ENCODE data around the gene TULP3. TPM values are rescaled to one million over a fixed set of nuclear protein-coding genes. Genes with fewer than 3 reads are reported as not detected.

Gene TULP3
- total RNA-seq, 3 donors from 2014 or later, result 18.6 to 22.6 (median 20.8) TPM

- TF ChIP-seq POLR2AphosphoS5 (IDR thresholded peaks at IDR 0.05), result no peak
- no peak for TF ChIP-seq CTCF (IDR thresholded peaks at IDR 0.05)
- TF ChIP-seq POLR2A (IDR thresholded peaks at IDR 0.05), result no peak
- Histone ChIP-seq H3K27ac (no peak overlapping the region), H3K27me3 (no peaks in the 10 kb centered on the region), H3K4me1 (no peaks in the 10 kb centered on the region), H3K9me3 (no peaks in the 10 kb centered on the region), H3K4me3 (no peak overlapping the region), H3K36me3 (no peaks in the 10 kb centered on the region)
- intact Hi-C loops (cut with DNase I; ENCODE audit: low total_unique reads), result no loop called here
- DNase-seq (ENCODE audit: low spot score in 2 of 2), result no peak
Observed at GRCh38 chr12:2904260-2904659, 13.6 kb downstream of the TULP3 start.

- no peak for DNase-seq (ENCODE audit: low spot score in 2 of 2)
- H3K27ac ChIP-seq, result no peak overlapping the region
- intact Hi-C loops (cut with DNase I; ENCODE audit: low total_unique reads), result no loop called here
- no peaks in the 10 kb centered on the region for H3K36me3 ChIP-seq
- TF ChIP-seq POLR2A (IDR thresholded peaks at IDR 0.05) (no peak), CTCF (IDR thresholded peaks at IDR 0.05) (no peak), POLR2AphosphoS5 (IDR thresholded peaks at IDR 0.05) (no peak)
- H3K9me3 ChIP-seq, result no peaks in the 10 kb centered on the region
- H3K4me1 ChIP-seq, result no peaks in the 10 kb centered on the region
- H3K27me3 ChIP-seq, result no peaks in the 10 kb centered on the region
- H3K4me3 ChIP-seq, result no peak overlapping the region
Observed at GRCh38 chr12:2912216-2912575, 21.5 kb downstream of the TULP3 start.

- Histone ChIP-seq H3K4me1 (no peaks in the 10 kb centered on the region), H3K36me3 (no peaks in the 10 kb centered on the region), H3K9me3 (no peaks in the 10 kb centered on the region), H3K4me3 (no peak overlapping the region), H3K27me3 (no peaks in the 10 kb centered on the region), H3K27ac (no peak overlapping the region)
- intact Hi-C loops (cut with DNase I; ENCODE audit: low total_unique reads), result no loop called here
- no peak for TF ChIP-seq POLR2AphosphoS5 (IDR thresholded peaks at IDR 0.05)
- TF ChIP-seq CTCF (IDR thresholded peaks at IDR 0.05), result no peak
- DNase-seq (ENCODE audit: low spot score in 2 of 2), result no peak
Observed at GRCh38 chr12:2919249-2919648, 28.6 kb downstream of the TULP3 start.

GRCh38 chr12:2922329-2922728 is 31.6 kb downstream of the TULP3 start:
- H3K27me3 ChIP-seq, result no peaks in the 10 kb centered on the region
- H3K9me3 ChIP-seq, result no peaks in the 10 kb centered on the region
- no peaks in the 10 kb centered on the region for H3K4me1 ChIP-seq
- no peak for TF ChIP-seq POLR2AphosphoS5 (IDR thresholded peaks at IDR 0.05)
- no peak for TF ChIP-seq CTCF (IDR thresholded peaks at IDR 0.05)
- TF ChIP-seq POLR2A (IDR thresholded peaks at IDR 0.05), result no peak
- no peak for DNase-seq (ENCODE audit: low spot score in 2 of 2)
- H3K36me3 ChIP-seq, result no peaks in the 10 kb centered on the region
- intact Hi-C loops (cut with DNase I; ENCODE audit: low total_unique reads), result no loop called here
- no peak overlapping the region for H3K4me3 ChIP-seq
- H3K27ac ChIP-seq, result no peak overlapping the region

- H3K4me3 ChIP-seq, result no peak overlapping the region
- intact Hi-C loops (cut with DNase I; ENCODE audit: low total_unique reads), result no loop called here
- H3K36me3 ChIP-seq, result no peaks in the 10 kb centered on the region
- H3K27ac ChIP-seq, result no peak overlapping the region
- no peak for TF ChIP-seq POLR2A (IDR thresholded peaks at IDR 0.05)
- TF ChIP-seq CTCF (IDR thresholded peaks at IDR 0.05), result no peak
- TF ChIP-seq POLR2AphosphoS5 (IDR thresholded peaks at IDR 0.05), result no peak
- no peaks in the 10 kb centered on the region for H3K4me1 ChIP-seq
- no peaks in the 10 kb centered on the region for H3K9me3 ChIP-seq
- DNase-seq (ENCODE audit: low spot score in 2 of 2), result no peak
- H3K27me3 ChIP-seq, result no peaks in the 10 kb centered on the region
Observed at GRCh38 chr12:2923057-2923456, 32.4 kb downstream of the TULP3 start.
